H1 (cell line): ENCODE data around the gene CAMTA2. TPM values are rescaled to one million over a fixed set of nuclear protein-coding genes. Genes with fewer than 3 reads are reported as not detected.
A peak's percentile ranks its signal among the peaks of the same experiment; 100 is the strongest.

ENCODE experiments used
- CREB1 ChIP-seq: IDR thresholded peaks from 2 replicates; pipeline ENCODE4 v1.6.1; 2012; ENCODE audit warnings: inconsistent platforms
- EZH2 ChIP-seq: fragments of 200-600 bp; sonication (generic); IDR thresholded peaks from 2 replicates; pipeline ENCODE4 v1.7.1; 2012; ENCODE audit warnings: low read depth, mild to moderate bottlenecking, moderate library complexity, low read length, inconsistent platforms; ENCODE audit not compliant: severe bottlenecking
- JUND ChIP-seq: IDR thresholded peaks from 2 replicates; pipeline ENCODE4 v1.6.1; 2011; ENCODE audit warnings: mild to moderate bottlenecking, improper control_type of control experiment, low read length
- SAP30 ChIP-seq: fragments of 300-600 bp; sonication (generic); IDR thresholded peaks from 2 replicates; pipeline ENCODE4 v1.7.1; 2012; ENCODE audit warnings: low read length, moderate library complexity, mild to moderate bottlenecking, inconsistent platforms; ENCODE audit not compliant: insufficient read depth, insufficient replicate concordance
- TAF7 ChIP-seq: optimal IDR thresholded peaks from 2 replicates; pipeline ENCODE3; 2011; ENCODE audit warnings: low read depth, mild to moderate bottlenecking, inconsistent platforms, low read length, moderate library complexity, borderline replicate concordance
- TCF12 ChIP-seq: IDR thresholded peaks from 2 replicates; pipeline ENCODE4 v1.6.1; 2011; ENCODE audit warnings: low read depth, mild to moderate bottlenecking, low read length
- polyA plus RNA-seq, 7 experiments: library from polyadenylated mRNA; depleted of rRNA in 3 of 7; stranded (reverse) in 5 of 7; unstranded in 2 of 7; fragments of >200 nt in 5 of 7; fragments of 200-250 nt in 2 of 7; gene quantifications; 1 replicate in 5 of 7; 2 replicates in 1 of 7; 4 replicates in 1 of 7; pipeline versions ENCODE4 v1.2.1 to v1.2.3, GENCODE V29; 2011 to 2013; ENCODE audit warnings: missing spikeins in 2 of 7, mixed read lengths in 2 of 7
- total RNA-seq: library from RNA; stranded (reverse); fragmentation: NEBNext Ultra II Directional; extraction: Animal tissue kit (Norgen Biotek cat#: 25700); gene quantifications from 2 replicates; pipeline ENCODE4 v1.2.1, GENCODE V29; 2021
- TF ChIP-seq, protein P1 (sequence below): fragments of 300-600 bp; sonication (generic); IDR thresholded peaks from 2 replicates; pipeline ENCODE4 v1.7.1; 2012; ENCODE audit warnings: low read length, moderate library complexity, mild to moderate bottlenecking, inconsistent platforms; ENCODE audit not compliant: insufficient replicate concordance
- TF ChIP-seq, protein P2 (sequence below): IDR thresholded peaks from 2 replicates; pipeline ENCODE4 v1.6.1; 2011; ENCODE audit warnings: low read depth, mild to moderate bottlenecking, low read length; ENCODE audit not compliant: insufficient read depth

The CAMTA2 gene
- total and polyA plus RNA-seq, 2 of the 8 experiments (the other 6 are each of a cell fraction or from before 2014, with no cell fraction given), result 5.5 to 12.0 TPM

DNA sequence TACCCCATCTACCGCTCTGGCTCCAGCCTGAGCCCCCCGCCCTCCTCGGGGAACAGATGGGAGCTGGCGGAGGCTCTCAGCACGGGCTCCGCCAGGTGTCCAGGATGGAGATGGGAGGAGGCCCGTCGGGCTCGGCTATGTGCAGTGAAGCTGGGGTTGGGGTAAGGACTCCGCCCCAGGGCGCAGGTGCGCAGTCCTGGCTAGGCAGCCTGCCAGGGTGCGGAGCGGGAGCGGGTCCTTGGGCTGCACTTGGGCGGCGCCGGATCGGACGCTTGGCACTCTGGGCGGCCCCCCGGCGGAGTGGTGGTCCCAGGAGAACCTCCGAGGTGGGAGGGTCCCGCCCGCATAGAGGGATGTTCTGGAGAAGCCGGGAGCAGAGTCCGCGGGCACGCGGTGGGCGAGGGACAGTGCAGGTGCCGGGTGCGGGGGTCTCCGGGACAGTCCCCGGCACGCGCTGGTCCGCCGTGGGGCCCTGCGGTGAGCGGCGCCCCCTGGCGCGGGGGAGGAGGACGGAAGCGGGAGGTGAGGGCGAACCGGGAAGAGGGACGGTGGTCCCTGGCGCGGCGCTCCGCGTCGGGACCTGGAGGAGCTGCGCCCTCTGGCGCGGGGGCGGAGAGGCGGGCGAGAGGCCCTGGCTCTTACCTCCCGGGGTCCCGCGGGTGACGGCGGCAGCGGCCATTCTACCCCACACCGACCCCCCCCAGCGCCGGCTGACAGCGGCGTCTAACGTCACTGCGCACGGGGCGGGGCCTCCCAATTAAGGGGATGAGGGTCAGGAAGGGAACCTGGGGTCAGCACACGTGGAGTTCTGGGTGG lies at the start of gene CAMTA2 (continued):
- TF ChIP-seq TCF12 (0 out of 2 replicates have a peak, but pooled peaks have one; percentile 73), EZH2 (no peak), SAP30 (no peak), CREB1 (peak; percentile 84), JUND (no peak), TAF7 (no peak)
- TF ChIP-seq, protein P1, sequence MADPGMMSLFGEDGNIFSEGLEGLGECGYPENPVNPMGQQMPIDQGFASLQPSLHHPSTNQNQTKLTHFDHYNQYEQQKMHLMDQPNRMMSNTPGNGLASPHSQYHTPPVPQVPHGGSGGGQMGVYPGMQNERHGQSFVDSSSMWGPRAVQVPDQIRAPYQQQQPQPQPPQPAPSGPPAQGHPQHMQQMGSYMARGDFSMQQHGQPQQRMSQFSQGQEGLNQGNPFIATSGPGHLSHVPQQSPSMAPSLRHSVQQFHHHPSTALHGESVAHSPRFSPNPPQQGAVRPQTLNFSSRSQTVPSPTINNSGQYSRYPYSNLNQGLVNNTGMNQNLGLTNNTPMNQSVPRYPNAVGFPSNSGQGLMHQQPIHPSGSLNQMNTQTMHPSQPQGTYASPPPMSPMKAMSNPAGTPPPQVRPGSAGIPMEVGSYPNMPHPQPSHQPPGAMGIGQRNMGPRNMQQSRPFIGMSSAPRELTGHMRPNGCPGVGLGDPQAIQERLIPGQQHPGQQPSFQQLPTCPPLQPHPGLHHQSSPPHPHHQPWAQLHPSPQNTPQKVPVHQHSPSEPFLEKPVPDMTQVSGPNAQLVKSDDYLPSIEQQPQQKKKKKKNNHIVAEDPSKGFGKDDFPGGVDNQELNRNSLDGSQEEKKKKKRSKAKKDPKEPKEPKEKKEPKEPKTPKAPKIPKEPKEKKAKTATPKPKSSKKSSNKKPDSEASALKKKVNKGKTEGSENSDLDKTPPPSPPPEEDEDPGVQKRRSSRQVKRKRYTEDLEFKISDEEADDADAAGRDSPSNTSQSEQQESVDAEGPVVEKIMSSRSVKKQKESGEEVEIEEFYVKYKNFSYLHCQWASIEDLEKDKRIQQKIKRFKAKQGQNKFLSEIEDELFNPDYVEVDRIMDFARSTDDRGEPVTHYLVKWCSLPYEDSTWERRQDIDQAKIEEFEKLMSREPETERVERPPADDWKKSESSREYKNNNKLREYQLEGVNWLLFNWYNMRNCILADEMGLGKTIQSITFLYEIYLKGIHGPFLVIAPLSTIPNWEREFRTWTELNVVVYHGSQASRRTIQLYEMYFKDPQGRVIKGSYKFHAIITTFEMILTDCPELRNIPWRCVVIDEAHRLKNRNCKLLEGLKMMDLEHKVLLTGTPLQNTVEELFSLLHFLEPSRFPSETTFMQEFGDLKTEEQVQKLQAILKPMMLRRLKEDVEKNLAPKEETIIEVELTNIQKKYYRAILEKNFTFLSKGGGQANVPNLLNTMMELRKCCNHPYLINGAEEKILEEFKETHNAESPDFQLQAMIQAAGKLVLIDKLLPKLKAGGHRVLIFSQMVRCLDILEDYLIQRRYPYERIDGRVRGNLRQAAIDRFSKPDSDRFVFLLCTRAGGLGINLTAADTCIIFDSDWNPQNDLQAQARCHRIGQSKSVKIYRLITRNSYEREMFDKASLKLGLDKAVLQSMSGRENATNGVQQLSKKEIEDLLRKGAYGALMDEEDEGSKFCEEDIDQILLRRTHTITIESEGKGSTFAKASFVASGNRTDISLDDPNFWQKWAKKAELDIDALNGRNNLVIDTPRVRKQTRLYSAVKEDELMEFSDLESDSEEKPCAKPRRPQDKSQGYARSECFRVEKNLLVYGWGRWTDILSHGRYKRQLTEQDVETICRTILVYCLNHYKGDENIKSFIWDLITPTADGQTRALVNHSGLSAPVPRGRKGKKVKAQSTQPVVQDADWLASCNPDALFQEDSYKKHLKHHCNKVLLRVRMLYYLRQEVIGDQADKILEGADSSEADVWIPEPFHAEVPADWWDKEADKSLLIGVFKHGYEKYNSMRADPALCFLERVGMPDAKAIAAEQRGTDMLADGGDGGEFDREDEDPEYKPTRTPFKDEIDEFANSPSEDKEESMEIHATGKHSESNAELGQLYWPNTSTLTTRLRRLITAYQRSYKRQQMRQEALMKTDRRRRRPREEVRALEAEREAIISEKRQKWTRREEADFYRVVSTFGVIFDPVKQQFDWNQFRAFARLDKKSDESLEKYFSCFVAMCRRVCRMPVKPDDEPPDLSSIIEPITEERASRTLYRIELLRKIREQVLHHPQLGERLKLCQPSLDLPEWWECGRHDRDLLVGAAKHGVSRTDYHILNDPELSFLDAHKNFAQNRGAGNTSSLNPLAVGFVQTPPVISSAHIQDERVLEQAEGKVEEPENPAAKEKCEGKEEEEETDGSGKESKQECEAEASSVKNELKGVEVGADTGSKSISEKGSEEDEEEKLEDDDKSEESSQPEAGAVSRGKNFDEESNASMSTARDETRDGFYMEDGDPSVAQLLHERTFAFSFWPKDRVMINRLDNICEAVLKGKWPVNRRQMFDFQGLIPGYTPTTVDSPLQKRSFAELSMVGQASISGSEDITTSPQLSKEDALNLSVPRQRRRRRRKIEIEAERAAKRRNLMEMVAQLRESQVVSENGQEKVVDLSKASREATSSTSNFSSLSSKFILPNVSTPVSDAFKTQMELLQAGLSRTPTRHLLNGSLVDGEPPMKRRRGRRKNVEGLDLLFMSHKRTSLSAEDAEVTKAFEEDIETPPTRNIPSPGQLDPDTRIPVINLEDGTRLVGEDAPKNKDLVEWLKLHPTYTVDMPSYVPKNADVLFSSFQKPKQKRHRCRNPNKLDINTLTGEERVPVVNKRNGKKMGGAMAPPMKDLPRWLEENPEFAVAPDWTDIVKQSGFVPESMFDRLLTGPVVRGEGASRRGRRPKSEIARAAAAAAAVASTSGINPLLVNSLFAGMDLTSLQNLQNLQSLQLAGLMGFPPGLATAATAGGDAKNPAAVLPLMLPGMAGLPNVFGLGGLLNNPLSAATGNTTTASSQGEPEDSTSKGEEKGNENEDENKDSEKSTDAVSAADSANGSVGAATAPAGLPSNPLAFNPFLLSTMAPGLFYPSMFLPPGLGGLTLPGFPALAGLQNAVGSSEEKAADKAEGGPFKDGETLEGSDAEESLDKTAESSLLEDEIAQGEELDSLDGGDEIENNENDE, result no peak
- TF ChIP-seq, protein P2, sequence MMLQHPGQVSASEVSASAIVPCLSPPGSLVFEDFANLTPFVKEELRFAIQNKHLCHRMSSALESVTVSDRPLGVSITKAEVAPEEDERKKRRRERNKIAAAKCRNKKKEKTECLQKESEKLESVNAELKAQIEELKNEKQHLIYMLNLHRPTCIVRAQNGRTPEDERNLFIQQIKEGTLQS, result no peak
